GM20000 (cell line): ENCODE measurements around the gene KHDC4.

Source experiments
- DNase-seq: peaks from one replicate; pipeline ENCODE4 v3.0.0; 2012; ENCODE audit warnings: low spot score
- TF ChIP-seq, protein P1 (sequence below): IDR thresholded peaks from 2 replicates; pipeline ENCODE4 v1.5.1; 2012; ENCODE audit warnings: mild to moderate bottlenecking, control low read depth; ENCODE audit errors: extremely low read depth, missing control alignments

Gene KHDC4

DNA sequence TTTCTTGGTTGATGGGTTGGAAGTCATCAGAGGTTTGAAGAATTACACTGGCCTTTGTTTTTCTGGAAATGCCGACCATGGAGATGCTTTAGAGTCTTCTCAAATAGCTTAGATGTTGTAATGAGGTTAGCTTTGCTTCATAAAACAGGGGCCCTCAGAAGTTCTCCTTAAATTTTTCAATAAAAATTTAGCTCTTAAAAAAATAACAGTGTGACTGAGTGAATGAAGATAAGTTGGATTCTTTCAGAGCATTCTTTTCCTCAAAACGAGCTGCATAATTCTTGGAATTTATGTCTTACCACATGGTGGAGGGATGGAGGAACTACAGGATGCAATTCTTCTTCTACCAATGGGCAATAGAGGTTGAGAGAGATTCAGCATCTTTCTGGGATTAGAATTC lies 51.4 kb downstream of the KHDC4 start:
- TF ChIP-seq, protein P1, sequence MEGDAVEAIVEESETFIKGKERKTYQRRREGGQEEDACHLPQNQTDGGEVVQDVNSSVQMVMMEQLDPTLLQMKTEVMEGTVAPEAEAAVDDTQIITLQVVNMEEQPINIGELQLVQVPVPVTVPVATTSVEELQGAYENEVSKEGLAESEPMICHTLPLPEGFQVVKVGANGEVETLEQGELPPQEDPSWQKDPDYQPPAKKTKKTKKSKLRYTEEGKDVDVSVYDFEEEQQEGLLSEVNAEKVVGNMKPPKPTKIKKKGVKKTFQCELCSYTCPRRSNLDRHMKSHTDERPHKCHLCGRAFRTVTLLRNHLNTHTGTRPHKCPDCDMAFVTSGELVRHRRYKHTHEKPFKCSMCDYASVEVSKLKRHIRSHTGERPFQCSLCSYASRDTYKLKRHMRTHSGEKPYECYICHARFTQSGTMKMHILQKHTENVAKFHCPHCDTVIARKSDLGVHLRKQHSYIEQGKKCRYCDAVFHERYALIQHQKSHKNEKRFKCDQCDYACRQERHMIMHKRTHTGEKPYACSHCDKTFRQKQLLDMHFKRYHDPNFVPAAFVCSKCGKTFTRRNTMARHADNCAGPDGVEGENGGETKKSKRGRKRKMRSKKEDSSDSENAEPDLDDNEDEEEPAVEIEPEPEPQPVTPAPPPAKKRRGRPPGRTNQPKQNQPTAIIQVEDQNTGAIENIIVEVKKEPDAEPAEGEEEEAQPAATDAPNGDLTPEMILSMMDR: no peak
- DNase-seq: no peak

DNA sequence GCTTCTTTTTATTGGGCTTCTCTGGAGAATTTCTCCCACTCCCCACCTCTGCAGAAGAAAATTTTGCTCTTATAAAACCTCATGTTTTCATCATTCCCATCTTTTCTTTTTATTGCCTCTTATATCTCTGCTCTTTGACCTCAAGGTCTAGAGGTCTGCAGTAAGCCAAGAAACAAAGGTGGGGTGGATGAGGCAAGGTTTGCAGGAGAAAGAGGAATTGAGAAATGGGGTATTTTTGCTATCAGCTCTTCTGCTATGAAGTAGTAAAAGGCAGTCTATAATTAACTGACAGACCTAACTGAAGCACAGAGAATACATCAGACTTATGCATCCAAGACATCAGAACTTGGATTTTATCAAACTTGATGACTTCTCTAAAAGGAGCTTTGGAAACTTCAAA lies 52.0 kb downstream of the KHDC4 start:
- peak; percentile 62 for DNase-seq
- TF ChIP-seq, protein P1: no peak

DNA sequence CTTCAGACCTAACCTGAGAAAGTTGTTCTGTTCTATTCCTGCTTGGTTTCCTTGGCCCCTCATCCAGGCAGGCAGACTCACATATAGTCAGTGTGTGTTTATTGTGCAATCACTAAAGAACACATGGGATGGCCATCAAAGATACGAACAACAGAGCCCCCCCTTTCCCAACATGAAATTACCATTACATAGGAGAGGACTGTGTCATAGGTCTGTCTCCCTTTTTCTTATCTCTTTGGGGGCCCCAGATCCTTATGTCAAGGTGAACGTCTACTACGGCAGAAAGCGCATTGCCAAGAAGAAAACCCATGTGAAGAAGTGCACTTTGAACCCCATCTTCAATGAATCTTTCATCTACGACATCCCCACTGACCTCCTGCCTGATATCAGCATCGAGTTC lies 53.3 kb downstream of the KHDC4 start:
- DNase-seq: no peak
- TF ChIP-seq, protein P1: no peak

DNA sequence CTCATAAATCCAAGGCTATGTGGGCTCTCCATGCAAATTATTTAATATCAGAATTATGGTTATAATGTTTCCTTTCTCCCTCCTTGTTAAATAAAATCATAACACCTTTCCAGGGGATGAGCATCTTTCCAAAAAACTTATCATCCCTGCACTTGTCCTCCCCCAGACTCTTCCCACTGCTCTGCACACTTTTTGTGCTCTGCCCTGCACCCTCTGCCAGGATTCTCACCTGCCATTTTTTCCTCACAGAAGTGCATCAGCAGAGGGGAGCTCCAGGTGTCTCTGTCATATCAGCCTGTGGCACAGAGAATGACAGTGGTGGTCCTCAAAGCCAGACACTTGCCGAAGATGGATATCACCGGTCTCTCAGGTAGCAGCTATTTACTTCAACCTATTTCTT lies 54.0 kb downstream of the KHDC4 start:
- TF ChIP-seq, protein P1: no peak
- DNase-seq: no peak

DNA sequence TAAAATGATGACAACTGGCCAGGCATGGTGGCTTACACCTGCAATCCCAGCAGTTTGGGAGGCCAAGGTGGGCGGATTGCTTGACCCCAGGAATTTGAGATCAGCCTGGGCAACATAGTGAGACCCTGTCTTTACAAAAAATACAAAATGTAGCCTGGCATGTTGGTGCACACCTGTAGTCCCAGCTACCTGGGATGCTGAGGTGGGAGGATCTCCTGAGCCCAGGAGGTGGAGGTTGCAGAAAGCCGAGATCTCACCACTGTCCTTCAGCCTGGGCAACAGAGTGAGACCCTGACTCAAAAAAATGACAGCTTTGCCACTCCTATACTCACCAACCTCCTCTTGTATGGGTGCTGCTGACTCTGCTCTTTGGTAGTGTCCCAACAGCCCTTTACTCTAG lies 56.3 kb downstream of the KHDC4 start:
- TF ChIP-seq, protein P1: no peak
- no peak for DNase-seq

DNA sequence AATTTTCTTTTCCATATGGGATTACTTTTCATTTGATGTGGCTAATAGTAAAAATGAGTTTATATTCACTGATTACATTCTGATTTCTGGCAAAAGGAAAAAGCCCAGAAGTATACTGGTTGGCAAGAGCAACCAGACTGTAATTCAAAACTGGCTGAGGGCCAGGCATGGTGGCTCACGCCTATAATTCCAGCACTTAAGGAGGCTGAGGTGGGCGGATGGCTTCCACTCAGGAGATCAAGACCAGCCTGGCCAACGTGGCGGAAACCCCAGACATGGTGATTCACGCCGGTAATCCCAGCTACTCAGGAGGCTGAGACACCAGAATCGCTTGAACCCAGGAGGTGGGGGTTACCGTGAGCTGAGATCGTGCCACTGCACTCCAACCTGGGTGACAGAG lies 60.4 kb downstream of the KHDC4 start:
- TF ChIP-seq, protein P1: no peak
- DNase-seq: no peak

DNA sequence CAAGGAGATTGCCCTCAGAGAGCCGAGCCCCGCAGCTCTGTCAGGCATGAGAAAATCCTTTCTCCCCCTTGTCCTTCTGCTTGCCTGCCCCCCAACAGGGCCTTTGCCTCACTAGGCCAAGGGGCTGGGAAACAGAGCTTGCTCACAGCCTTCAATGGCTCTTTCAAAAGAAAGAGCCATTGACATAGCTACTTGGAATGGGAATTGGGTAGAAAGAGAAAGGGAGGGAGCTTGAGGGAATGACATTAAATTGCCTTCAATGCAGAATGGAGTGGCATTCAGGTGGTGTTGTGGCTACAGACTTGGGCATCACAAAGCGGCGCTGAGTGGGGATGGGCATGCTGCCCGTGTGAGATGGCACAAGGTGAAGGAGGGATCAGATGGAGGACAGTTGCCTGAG lies 61.7 kb downstream of the KHDC4 start:
- TF ChIP-seq, protein P1: no peak
- no peak for DNase-seq
